NCI-H2171 (cell line): ENCODE data around the gene CTAG2.
"Not testable (repeated sequence)": the region's sequence is repeated elsewhere in the genome, so short reads cannot be mapped to it uniquely, and the experiment has no call there.

Experiments used
- DNase-seq: peaks from one replicate; lab custom pipeline; 2025; lab: John Stamatoyannopoulos, UW

The CTAG2 gene

DNA sequence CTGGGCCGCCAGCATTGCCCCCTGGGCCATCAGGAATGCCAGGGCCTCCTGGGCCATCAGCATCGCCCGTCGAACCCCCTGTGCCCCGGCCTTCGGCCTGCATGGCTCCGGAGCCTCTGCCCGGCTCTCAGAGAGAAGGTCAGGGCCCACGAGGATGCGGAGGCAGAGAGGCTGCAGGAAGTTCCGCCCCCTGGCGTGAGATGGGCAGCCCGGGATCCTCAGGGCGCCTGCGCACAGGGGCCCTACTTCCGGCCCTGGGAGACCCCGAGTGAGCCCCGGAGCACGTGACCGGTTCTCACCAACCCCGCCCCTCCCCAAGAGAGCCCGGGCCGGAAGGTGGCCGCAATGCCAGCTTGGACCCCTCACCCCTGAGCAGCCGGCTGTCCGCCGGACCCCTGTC, at the start of gene CTAG2:
Gene CTAG2, minus strand, starts transcription at position 167 of the 400 bp plus-strand sequence. Its CDS starts 64 bp downstream, at position 103.
- DNase-seq, result not testable (repeated sequence)

- no peak for DNase-seq
Measured at GRCh38 chrX:154698630-154699248, 45.4 kb upstream of the CTAG2 start.

GRCh38 chrX:154696676-154697045, 43.3 kb upstream of the CTAG2 start:
- DNase-seq, result no peak

DNA sequence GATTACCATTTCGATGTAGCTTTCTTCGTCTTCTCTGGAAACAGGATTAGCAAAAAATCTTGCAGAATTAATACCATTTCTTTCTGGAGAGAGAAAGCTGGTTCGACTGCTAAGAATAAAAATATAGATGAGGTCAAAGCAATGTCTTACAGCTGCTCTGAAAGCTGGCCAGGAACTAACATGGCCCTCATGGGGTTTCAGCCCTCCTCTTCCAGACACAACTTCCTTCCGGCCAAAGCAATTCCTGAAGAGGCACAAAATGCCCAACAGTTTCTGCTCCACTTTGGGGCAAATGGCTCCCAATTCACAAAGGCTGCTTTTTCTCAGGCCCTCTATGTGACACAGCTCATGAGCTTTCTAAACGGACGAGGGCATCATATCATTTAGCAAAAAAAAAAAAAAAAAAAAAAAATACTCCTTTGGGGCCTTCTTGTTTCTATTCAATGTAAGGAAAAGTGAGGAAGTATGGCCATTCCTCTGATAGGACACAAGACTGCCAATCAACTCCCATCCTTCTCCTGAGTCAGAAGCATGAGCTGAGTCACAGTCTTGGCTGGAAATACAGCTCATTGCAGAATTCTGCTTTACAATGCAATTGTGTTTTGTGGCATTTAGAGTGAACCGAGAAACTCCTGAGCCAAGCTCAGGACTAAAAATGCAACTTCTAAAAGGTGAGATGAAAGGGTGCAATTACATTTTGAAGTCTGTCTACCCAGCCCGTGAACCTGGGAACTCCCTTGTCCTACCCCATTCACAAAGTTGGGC, 42.7 kb upstream of the CTAG2 start:
- DNase-seq, result no peak

DNA sequence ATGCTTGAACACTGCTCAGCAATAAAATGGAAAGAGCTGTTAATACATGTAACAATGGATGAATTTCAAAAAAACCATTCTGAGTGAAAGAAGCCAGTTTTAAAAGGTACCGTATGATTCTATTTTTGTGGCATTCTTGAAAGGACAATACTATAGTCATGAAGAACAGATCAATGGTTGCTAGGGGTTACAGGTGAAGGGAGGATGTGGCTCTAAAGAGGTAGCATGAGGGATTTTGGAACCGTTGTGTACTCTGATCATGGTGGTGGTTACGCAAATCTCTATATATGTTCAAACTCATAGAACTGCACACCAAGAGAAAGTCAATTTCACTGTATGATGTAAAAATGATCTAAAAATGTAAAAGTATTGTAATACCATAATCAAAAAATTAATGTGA, 40.0 kb upstream of the CTAG2 start:
- no peak for DNase-seq

DNA sequence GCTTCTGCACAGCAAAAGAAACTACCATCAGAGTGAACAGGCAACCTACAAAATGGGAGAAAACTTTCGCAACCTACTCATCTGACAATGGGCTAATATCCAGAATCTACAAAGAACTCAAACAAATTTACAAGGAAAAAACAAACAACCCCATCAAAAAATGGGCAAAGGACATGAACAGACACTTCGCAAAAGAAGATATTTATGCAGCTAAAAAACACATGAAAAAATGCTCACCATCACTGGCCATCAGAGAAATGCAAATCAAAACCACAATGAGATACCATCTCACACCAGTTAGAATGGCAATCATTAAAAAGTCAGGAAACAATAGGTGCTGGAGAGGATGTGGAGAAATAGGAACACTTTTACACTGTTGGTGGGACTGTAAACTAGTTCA, 37.1 kb upstream of the CTAG2 start:
- not testable (repeated sequence) for DNase-seq

GRCh38 chrX:154672084-154672483, 18.7 kb upstream of the CTAG2 start:
- DNase-seq, result not testable (repeated sequence)

- not testable (repeated sequence) for DNase-seq
Measured at GRCh38 chrX:154670848-154671247, 17.5 kb upstream of the CTAG2 start.

DNA sequence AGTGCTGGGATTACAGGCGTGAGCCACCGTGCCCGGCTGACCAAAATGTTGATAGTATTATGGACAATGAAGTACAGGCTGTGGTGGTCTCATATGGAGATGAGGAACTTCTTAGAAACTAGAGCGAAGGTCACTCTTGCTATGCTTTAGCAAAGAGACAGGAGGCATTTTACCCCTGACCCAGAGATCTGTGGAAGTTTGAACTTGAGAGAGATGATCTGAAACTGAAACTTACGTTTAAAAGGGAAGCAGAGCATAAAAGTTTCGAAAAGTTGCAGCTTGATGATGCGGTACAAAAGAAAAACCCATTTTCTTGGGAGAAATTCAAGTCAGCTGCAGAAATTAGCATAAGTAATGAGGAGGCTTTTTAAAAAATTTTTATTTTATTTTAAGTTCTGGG, 8.5 kb upstream of the CTAG2 start:
- no peak for DNase-seq

- no peak for DNase-seq
Measured at GRCh38 chrX:154661170-154661569, 7.8 kb upstream of the CTAG2 start.

DNA sequence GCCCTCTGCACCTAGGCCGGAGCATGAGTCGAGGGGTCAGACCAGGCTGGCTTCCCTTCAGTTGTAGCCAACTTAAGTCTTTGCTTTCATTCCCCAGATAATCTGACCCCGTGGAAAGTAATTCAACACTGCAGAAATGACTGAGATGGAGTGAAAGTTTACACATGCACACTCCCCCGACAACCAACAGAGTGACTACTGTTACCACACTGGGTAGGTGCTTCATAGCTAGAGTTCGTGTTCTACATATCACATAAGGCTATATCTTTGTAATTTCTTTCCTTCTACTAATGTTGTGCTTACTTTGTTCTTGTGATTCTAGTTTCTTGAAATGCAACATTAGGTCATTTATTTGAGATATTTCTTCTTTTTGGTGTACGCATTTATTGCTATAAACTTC, 7.2 kb upstream of the CTAG2 start:
- DNase-seq, result no peak

DNA sequence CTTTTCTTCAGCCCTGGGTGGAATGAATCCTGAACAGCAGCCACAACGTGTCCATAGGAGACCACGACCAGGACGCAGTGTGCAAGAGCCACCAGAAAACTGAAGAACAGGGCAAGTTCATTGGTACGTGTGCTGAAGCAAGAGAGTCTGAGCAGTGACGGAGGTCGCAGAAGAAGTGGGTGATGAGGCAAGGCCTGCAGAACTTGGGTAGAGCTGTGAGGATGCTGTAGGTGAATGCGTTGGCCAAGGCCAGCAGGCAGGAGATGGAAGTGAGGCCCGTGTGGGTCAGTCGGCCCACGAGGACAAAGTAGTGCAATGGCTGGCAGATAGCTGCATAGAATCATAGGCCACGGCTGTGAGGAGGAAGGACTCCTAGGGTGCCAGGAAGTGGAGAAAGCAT, 5.6 kb upstream of the CTAG2 start:
- no peak for DNase-seq

- no peak for DNase-seq
Measured at GRCh38 chrX:154658187-154658586, 4.8 kb upstream of the CTAG2 start.

- no peak for DNase-seq
Measured at GRCh38 chrX:154657226-154657805, 3.9 kb upstream of the CTAG2 start.

GRCh38 chrX:154655786-154656185, 2.4 kb upstream of the CTAG2 start:
- no peak for DNase-seq

- DNase-seq, result no peak
Measured at GRCh38 chrX:154655346-154655745, 2.0 kb upstream of the CTAG2 start.

DNA sequence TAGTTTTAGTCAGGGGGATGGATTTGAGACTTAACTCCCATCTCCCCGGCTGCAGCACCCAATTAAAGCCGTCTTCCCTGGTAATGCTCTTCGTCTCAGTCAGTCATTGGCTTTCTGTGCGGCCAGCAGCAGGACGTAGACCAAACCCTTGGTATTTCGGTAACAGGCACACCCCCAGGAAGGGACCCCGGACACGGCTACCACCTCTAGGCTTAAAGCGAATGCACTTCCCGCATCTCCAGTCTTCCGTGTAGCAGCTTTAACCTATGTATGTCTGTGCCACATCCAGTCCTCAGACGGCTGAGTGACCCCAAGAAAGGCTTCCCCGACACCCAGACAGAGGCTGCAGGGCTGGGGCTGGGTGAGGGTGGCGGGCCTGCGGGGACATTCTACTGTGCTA, 1.5 kb upstream of the CTAG2 start:
- DNase-seq, result no peak

DNA sequence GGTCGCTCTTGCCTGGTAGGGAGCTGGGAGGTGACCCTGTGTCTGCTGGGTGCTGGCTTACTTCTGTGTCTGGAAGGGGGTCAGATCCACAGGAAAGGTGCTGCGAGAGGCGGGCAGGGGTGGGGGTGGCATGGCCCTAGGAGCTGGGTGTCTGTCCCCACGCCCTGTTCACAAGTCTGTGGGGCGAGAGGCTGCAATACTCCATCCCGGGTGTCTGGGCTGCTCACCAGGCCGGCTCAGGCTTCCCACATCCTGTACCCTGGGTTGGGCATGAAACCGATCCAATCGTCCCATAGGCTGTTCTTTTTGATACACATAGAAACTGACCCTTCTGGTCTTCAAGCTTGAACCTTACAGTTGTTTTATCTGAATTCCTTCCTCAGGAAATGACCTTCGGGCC, 993 bp upstream of the CTAG2 start:
- DNase-seq, result no peak

DNA sequence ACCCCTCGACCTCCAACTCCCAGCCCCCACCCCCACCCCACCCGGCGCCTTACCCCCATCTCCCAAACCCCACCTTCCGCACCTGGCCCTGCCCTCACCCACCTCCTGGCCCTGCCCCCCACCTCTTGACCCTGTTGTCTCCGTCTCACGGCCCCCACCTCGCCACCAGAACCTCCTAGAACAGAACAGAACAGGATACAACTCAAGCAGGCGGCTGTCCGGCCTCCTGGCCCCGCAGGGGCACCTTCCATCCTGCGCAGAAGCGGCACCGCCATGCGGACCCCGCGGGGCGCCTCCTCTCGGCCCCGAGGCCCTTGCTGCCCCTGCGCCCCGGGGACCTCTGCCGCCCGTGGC, 354 bp downstream of the CTAG2 start:
- no peak for DNase-seq

DNA sequence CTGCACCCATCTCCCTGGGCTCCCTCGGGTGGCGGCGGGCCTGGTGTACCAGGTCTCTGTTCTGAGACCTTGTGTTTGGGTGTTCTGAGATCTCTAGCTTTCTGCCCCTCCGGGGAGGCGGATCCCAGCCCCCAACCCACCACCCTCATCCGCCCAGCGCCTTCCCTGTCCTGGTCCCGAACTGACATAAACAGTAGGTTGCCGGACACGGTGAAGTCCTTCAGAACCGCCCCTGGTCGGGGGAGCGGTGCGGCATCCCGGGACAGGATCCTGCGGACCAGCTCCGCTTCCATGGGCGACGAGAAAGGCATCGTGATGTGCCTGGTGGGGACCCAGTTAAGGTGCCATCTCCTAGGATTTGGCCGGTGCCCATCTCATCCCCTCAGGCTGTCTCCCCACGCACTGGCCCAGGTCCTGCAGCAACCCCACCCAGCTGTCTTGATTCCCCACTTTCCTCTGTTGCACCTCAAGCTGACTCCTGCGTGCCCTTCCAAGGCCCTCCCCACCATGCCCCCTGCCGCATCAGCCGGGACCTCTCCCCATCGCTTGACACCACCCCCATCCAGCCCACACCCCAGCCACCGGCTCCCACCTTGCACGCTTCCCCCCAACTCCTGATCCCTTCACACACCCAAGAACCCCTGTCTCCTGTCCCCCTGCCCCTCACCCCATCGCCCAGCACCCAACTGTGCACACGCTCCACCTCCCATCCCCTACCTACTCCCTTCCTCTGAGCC, 900 bp downstream of the CTAG2 start:
- DNase-seq, result no peak

- no peak for DNase-seq
Measured at GRCh38 chrX:154650221-154650510, 3.2 kb downstream of the CTAG2 start.

DNA sequence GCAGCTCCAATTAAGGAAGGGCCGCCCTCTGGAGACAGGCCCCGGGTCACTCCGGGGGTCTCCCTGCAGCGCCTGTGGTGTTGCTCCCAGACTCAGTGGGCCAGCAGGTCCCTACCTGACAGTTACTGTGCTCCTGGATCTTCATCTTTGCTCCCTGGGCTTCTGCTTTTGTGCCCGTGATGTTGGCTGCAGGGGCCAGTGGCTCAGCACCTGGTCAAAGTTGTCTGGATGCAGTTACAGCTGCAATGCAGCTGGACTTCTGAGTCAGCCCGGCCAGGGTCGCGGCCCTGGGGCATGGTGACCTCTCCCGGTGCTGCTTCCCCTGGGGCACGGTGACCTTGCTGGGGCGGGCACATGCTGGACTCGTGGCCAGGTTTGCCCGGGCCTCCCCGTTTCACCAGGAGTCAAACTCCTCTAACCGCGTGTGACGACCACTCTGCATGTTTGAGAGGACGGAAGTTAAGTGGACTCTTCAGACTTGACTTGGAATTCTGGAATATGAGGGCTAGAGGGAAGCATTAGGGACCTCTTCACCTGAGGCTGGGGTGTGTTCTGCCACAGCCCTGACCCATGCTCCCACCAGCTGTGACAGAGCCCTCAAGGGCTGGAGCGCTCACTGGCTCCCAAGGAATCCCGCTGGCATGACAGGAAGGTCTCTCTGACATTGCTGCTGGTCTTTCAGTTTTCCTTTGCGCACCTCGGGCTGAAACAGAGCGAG, 3.7 kb downstream of the CTAG2 start:
- DNase-seq, result no peak
